Measurements from ENCODE around the gene L3HYPDH.

Gene L3HYPDH

GRCh38 chr14:59483819-59484638 lies at the start of gene L3HYPDH, which contains the start of gene JKAMP:
Gene L3HYPDH (minus strand): TSS chr14:59484408. CDS start chr14:59484316, 92 bp downstream.
Gene JKAMP (plus strand): TSS chr14:59484517. CDS start chr14:59484590, 73 bp downstream.
- Histone ChIP-seq H3K4me1 (peaks cover 13% of the 10 kb centered on the region), H3K9ac (peak within 1 kb of the TSS; percentile 59), H2AFZ (peak within 1 kb of the TSS; percentile 97), H3K4me2 (ENCODE audit: low read length) (peak within 1 kb of the TSS; percentile 91), H3K79me2 (peaks cover 15% of the 10 kb centered on the region), H3K36me3 (ENCODE audit: control insufficient read depth, insufficient read depth, low read length) (no peaks in the 10 kb centered on the region), H3K9me3 (ENCODE audit: control insufficient read depth, low read length) (no peaks in the 10 kb centered on the region), H3K4me3 (ENCODE audit: low read depth, low read length) (peak within 1 kb of the TSS; percentile 97), H3K27ac (peak within 1 kb of the TSS; percentile 90), H3K27me3 (ENCODE audit: control insufficient read depth, insufficient read depth, low read length) (no peaks in the 10 kb centered on the region)
- TF ChIP-seq CTCF (IDR thresholded peaks at IDR 0.05), result peak; percentile 64

GRCh38 chr14:59532419-59532818 lies 48.2 kb upstream of the L3HYPDH start:
- Histone ChIP-seq H3K27me3 (ENCODE audit: control insufficient read depth, insufficient read depth, low read length) (no peaks in the 10 kb centered on the region), H3K9ac (no peak overlapping the region), H3K4me1 (no peaks in the 10 kb centered on the region), H3K4me3 (ENCODE audit: low read depth, low read length) (no peak overlapping the region), H3K4me2 (ENCODE audit: low read length) (no peak overlapping the region), H3K79me2 (no peaks in the 10 kb centered on the region), H2AFZ (no peak overlapping the region), H3K9me3 (ENCODE audit: control insufficient read depth, low read length) (no peaks in the 10 kb centered on the region), H3K36me3 (ENCODE audit: control insufficient read depth, insufficient read depth, low read length) (no peaks in the 10 kb centered on the region), H3K27ac (no peak overlapping the region)
- TF ChIP-seq CTCF (IDR thresholded peaks at IDR 0.05), result no peak

GRCh38 chr14:59530349-59530748 lies 46.1 kb upstream of the L3HYPDH start:
- no peak for TF ChIP-seq CTCF (IDR thresholded peaks at IDR 0.05)
- Histone ChIP-seq H3K4me1 (no peaks in the 10 kb centered on the region), H3K9me3 (ENCODE audit: control insufficient read depth, low read length) (no peaks in the 10 kb centered on the region), H3K27ac (no peak overlapping the region), H3K9ac (no peak overlapping the region), H2AFZ (no peak overlapping the region), H3K4me3 (ENCODE audit: low read depth, low read length) (no peak overlapping the region), H3K27me3 (ENCODE audit: control insufficient read depth, insufficient read depth, low read length) (no peaks in the 10 kb centered on the region), H3K36me3 (ENCODE audit: control insufficient read depth, insufficient read depth, low read length) (no peaks in the 10 kb centered on the region), H3K4me2 (ENCODE audit: low read length) (no peak overlapping the region), H3K79me2 (no peaks in the 10 kb centered on the region)

- Histone ChIP-seq H3K36me3 (ENCODE audit: control insufficient read depth, insufficient read depth, low read length) (no peaks in the 10 kb centered on the region), H2AFZ (no peak overlapping the region), H3K4me2 (ENCODE audit: low read length) (no peak overlapping the region), H3K9ac (no peak overlapping the region), H3K27me3 (ENCODE audit: control insufficient read depth, insufficient read depth, low read length) (no peaks in the 10 kb centered on the region), H3K79me2 (no peaks in the 10 kb centered on the region), H3K27ac (no peak overlapping the region), H3K4me1 (no peaks in the 10 kb centered on the region), H3K9me3 (ENCODE audit: control insufficient read depth, low read length) (no peaks in the 10 kb centered on the region), H3K4me3 (ENCODE audit: low read depth, low read length) (no peak overlapping the region)
- no peak for TF ChIP-seq CTCF (IDR thresholded peaks at IDR 0.05)
These were observed 45.0 kb upstream of the L3HYPDH start for GRCh38 chr14:59529189-59529588.

GRCh38 chr14:59520224-59520623 lies 36.0 kb upstream of the L3HYPDH start:
- TF ChIP-seq CTCF (IDR thresholded peaks at IDR 0.05), result no peak
- no peak overlapping the region for H2AFZ ChIP-seq

More at GRCh38 chr14:59520224-59520623, 36.0 kb upstream of the L3HYPDH start:
- H3K27ac ChIP-seq, result no peak overlapping the region
- no peaks in the 10 kb centered on the region for H3K79me2 ChIP-seq
- no peak overlapping the region for H3K4me3 ChIP-seq (ENCODE audit: low read depth, low read length)
- no peaks in the 10 kb centered on the region for H3K36me3 ChIP-seq (ENCODE audit: control insufficient read depth, insufficient read depth, low read length)
- H3K27me3 ChIP-seq (ENCODE audit: control insufficient read depth, insufficient read depth, low read length), result no peaks in the 10 kb centered on the region
- H3K9me3 ChIP-seq (ENCODE audit: control insufficient read depth, low read length), result no peaks in the 10 kb centered on the region
- H3K4me1 ChIP-seq, result no peaks in the 10 kb centered on the region
- H3K9ac ChIP-seq, result no peak overlapping the region
- no peak overlapping the region for H3K4me2 ChIP-seq (ENCODE audit: low read length)

Data from parathyroid adenoma (tissue), 2 donors.